HG02973 (cell line): ENCODE measurements around the gene KCNQ5.

ENCODE experiments used
- ATAC-seq: cut with Tn5 transposase; IDR thresholded peaks from one replicate; pipeline ENCODE4 v1.9.1; 2021; ENCODE audit warnings: moderate library complexity; ENCODE audit not compliant: unreplicated experiment

Gene KCNQ5

GRCh38 chr6:72740135-72740534 is 118.3 kb downstream of the KCNQ5 start:
- ATAC-seq, result peak; percentile 83

DNA sequence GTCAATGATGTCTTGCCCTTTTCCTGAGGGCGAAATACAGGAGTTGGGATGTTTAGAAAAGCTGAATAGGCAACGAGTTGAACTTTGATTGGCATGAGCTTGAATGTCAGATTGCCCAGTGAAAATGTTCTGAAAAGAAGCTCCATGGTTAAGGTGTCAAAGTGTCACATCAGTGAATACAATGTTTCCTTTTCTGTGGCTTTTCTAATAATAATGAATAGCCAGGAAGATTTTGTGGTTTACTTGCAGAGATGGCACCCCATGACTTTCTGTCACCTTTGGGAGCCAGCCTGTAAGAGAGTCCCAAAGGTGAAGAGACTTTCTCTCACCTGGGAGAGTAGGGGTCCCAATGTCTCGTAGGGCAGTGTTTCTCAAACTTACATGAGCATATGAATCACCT is 119.2 kb downstream of the KCNQ5 start:
- ATAC-seq, result no peak

GRCh38 chr6:72742001-72742673 is 120.3 kb downstream of the KCNQ5 start:
- no peak for ATAC-seq

DNA sequence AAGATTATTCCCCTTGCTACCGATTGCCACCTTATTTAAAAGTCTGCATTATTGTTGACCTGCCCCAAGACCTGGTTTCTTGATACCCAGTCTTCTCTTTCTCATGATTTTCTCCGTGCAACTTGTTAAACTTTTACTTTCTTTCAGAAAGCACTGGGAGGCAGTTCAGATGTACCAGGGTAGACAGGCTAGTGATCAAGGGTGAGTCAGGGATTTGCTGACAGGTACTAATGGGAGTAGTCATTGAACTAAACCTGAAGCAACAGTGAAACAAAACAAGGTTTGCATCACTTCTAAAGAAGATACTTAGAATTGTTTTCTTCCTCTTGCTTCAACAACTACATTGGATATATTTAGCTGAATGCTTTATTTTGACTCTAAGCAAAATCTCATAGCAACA is 124.4 kb downstream of the KCNQ5 start:
- no peak for ATAC-seq

GRCh38 chr6:72748759-72749158 is 126.9 kb downstream of the KCNQ5 start:
- no peak for ATAC-seq

DNA sequence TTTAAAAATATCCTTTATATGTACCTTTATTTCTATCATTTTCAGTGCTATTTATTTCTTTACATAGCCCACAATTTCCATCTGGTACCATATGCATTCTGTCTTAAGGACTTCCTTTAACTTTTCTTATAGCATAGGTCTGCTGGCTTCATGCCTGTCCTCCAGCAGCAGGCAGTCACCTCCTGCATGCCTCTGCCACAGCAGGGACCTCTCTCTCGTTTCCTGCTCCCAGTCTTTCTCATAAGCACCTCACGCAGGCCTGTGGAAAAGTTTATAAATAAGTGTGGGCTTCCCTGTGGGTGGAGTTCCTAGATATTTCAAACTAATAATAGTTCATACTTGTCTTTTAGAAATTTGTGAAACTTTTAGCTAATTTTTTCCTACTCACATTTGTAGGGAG is 133.9 kb downstream of the KCNQ5 start:
- ATAC-seq, result no peak

GRCh38 chr6:72757048-72757447 is 135.2 kb downstream of the KCNQ5 start:
- ATAC-seq, result no peak

GRCh38 chr6:72757926-72758325 is 136.1 kb downstream of the KCNQ5 start:
- no peak for ATAC-seq

GRCh38 chr6:72758901-72759300 is 137.0 kb downstream of the KCNQ5 start:
- no peak for ATAC-seq

DNA sequence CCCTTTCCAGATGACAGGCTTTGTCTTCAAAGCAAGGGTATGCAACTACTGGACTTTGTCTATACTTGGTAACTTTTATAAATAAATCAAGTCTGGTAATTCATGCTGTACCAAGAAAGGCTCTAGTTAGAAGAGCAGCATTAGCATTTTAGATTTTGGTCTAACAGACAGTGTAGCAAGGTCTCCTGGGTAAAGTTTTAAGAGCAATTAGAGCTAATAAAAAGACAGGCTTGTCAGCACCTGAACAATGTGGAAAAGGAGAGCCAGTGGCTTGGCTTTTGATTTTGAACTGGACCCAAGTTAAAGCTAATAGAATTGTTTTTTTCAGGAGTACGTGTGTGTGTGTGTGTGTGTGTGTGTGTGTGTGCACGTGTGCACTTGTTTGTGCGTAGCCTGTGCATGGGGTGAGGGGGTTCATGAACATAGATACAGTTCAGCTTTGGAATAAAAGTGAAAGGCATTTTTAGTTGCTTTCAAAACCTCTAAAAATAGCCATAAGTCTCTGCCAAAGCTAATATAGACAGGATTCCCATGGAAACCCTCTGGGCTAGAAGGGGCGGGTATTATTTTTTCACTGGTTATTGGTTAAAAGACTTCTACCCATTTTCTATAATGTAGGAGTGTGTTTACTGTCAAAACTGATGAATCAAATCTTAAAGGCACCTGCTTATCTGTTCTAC is 138.4 kb downstream of the KCNQ5 start:
- ATAC-seq, result no peak

DNA sequence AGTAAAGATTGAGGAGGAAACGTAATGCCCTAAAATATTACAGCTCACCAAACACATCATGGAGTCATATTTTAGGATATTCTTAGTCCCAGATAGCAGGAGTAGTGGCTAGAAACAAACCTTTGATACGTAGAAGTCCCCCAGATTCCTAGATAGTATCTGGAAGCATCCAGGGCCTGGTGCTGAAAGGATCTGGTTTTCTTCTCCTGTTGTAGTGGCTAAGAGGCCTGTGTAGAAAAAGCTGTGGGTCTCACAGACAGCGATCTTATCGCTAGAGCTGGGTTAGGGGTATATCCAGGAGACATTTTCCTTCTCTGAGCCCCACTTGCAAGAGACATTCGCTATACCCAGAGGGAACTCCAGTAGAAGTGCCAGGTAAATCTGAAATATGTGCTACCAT is 139.9 kb downstream of the KCNQ5 start:
- no peak for ATAC-seq

GRCh38 chr6:72769459-72770125 is 147.7 kb downstream of the KCNQ5 start:
- no peak for ATAC-seq

DNA sequence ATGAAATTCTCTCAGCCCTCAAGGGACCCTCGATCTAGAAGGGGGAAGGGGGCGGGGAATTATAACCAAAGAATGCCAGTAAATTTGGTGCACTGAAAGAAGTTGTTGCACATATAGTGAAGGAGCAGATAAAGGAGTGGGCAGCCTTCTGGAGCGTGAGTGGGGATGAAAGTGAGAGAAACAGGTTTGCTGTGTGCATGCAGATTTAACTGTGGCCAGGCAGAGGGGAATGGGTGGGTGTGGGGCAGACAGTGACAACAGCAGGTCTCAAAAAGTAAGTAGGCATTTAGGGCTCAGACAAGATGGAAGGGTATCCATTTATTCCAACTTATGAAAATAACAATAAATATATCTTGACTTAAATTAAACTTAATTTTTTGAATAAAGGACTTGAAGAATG is 149.1 kb downstream of the KCNQ5 start:
- no peak for ATAC-seq

DNA sequence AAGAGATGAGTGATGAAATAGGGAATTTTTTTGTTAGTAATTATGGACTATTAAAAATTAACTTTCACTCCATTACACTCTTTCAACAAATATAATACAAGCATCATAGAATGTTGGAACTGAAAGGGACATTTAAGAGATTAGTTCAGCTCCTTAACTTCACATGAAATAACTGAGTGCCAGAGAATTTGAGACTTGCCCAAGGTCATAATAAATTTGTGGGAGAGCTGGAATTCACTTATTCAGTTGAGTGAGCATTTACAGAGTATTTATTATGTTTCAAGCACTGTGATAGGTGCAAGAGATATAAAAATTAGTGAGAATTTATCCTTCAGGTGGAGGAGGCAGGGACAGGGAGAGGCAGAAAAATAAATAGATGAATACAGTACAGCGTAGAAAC is 154.6 kb downstream of the KCNQ5 start:
- no peak for ATAC-seq

- ATAC-seq, result no peak
These were observed 159.8 kb downstream of the KCNQ5 start for GRCh38 chr6:72781624-72782023.

DNA sequence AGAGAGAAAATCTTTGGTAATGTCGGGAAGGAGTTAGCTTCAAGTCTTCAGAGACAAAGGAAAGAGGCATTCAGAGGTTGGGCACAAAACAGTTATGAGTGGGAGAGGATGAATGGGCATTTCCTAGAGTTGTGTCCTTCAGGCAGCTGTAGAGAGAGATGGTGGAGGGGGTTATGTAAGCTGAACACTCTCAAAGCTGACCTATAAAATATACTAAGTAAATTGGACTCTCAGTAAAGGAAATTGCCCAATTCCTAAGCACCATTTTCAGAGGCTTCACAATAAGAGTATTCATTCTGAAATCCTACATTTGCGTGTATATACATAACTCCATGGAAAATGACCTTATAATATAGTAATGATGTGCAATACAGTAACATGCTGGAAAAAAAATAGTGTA is 161.2 kb downstream of the KCNQ5 start:
- no peak for ATAC-seq

DNA sequence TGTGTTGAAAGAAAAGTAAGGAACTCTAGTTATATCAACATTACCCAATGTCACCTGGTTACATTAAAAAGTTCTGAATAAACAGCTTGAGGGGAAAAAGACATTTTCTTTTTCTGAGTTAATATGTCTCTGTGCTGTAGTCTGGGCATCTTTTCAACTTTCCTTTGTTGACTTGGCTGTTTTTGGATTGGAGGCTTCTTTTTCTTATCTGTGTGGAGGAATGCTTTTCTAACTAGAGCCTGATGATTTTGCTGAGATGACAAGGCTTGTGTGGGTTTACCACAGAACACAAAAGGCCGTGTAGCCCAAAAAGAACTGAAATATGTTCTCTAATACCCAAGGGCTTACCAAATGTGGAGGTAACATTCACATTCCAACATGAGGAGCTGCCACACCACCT is 161.8 kb downstream of the KCNQ5 start:
- no peak for ATAC-seq

DNA sequence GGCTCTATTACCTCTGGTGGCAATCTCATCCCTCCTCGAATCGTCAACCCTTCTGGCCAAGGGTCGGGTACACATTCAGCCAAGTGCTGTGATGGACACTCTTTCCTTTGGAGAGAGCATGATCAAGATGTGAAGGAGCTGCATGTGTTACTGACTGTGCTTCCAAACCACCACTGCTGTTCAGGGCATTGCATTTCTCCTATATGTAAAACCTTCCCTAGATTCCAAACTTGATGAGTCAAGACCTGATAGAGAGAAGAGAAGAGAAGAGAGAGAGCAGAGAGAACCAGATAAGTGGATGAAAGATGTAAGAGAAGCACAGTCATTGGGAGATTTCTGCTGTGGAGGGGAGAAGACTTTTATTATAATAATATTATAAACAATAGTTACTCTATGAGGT is 162.2 kb downstream of the KCNQ5 start:
- ATAC-seq, result no peak

DNA sequence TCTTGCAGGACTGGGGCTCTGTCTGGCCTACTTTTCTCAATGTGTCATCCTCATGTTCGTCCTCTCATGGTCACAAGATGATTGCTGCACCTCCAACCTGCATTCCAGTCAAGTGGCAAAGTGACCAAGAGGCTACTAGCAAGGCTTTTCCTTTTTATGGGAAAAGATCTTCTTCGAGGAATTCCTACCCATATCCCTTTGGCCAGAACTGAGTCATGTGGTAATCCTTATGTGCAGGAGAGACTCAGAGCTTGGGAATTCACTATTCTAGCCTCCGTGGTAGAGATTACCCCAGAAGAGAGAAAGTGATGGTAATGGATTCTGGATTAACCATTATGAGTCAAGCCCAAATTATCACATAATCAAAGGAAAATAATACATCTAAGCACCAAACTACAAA is 162.7 kb downstream of the KCNQ5 start:
- ATAC-seq, result no peak

DNA sequence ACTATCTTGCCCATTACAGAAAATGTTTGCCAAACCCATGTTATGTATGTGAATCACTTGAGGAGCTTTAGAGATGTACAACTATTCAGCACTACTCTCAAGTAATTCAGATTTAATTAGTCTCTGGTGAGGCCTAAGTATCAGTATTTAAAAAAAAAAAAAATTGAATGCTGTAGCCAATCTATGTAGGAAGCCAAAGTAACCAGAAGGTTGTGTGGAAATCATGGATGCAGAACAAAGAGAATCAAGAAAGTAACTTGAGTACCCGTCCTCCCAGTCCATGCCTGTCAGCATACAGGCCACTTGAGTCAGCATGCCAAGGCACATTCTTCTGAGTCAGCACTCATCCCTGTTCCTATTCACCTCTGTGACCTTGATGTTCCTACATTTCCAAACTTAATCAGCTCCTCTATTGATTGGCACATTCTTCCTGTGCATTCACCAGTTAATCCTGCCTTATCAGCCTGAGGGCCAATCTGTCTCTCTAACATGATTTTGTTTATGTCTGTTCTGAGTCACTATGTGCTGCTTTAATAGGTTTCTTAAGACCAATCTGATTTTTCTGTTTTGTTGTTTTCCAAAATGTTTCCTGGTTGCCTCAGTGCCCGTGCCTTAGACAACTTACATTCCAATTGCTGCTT is 165.6 kb downstream of the KCNQ5 start:
- no peak for ATAC-seq

DNA sequence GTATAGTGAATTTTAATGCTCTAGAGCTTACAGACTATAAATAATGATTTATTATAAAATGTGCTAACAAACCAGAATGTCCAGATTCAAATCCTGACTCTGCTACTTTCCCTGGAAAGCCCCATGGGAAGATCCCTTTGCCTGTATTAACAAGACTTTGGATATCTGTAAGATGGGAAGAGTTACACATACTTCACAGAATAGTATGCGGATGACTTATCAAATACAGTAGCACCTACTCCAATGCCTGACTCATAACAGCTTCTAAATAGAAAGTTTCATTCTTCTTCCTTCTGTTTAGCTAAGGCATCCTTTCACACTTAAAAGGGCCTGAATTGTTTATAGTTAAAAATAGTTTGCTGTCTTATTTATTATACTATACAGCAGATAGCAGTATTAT is 166.3 kb downstream of the KCNQ5 start:
- no peak for ATAC-seq

GRCh38 chr6:72789145-72789544 is 167.3 kb downstream of the KCNQ5 start:
- no peak for ATAC-seq
